Hepatocyte (in vitro differentiated cells): Measurements from ENCODE around the gene AGGF1.

ENCODE experiments used
- CTCF ChIP-seq: fragments of 200-600 bp; sonication (generic); IDR thresholded peaks from 2 replicates; pipeline ENCODE4 v1.5.1; 2016; ENCODE audit warnings: antibody characterized with exemption, mild to moderate bottlenecking; ENCODE audit not compliant: poor library complexity
- EZH2phosphoT487 ChIP-seq: fragments of 200-600 bp; sonication (generic); IDR thresholded peaks from one replicate; pipeline ENCODE4 v1.6.1; 2018; ENCODE audit warnings: antibody characterized with exemption, mild to moderate bottlenecking, low read depth, moderate library complexity; ENCODE audit not compliant: unreplicated experiment, severe bottlenecking

- TF ChIP-seq CTCF (no peak), EZH2phosphoT487 (no peak)
Measured at GRCh38 chr5:77032635-77033034, 2.4 kb downstream of the AGGF1 start.
